Neutrophil (primary cell): ENCODE results near the gene RNF14.
A peak's percentile ranks its signal among the peaks of the same experiment; 100 is the strongest.
"Not testable (repeated sequence)": the region's sequence is repeated elsewhere in the genome, so short reads cannot be mapped to it uniquely, and the experiment has no call there.

Source experiments
- H3K27ac ChIP-seq: fragments of 200-600 bp; sonication (generic); 2 replicates; pipeline ENCODE4 v1.5.1; 2016; ENCODE audit warnings: mild to moderate bottlenecking, moderate library complexity
- H3K27me3 ChIP-seq: fragments of 200-600 bp; sonication (generic); 2 replicates; pipeline ENCODE4 v1.6.0; 2016; ENCODE audit warnings: mild to moderate bottlenecking
- H3K36me3 ChIP-seq: fragments of 200-600 bp; sonication (generic); 2 replicates; pipeline ENCODE4 v1.5.1; 2017
- H3K4me1 ChIP-seq, 2 experiments: fragments of 200-600 bp in 1 of 2; sonication (generic) in 1 of 2; 1 replicate in 1 of 2; 2 replicates in 1 of 2; pipeline versions ENCODE4 v1.5.1 to v1.6.1; 2013 to 2016; ENCODE audit warnings: low read depth in 1 of 2, low read length in 1 of 2, mild to moderate bottlenecking in 1 of 2, moderate library complexity in 1 of 2; ENCODE audit not compliant: control insufficient read depth in 1 of 2, insufficient read depth in 1 of 2
- H3K4me3 ChIP-seq, 2 experiments: fragments of 200-600 bp in 1 of 2; sonication (generic) in 1 of 2; 1 replicate in 1 of 2; 2 replicates in 1 of 2; pipeline ENCODE4 v1.5.1; 2013 to 2016; ENCODE audit warnings: low read depth in 1 of 2, low read length in 1 of 2, mild to moderate bottlenecking in 1 of 2, moderate library complexity in 1 of 2
- H3K9me3 ChIP-seq: fragments of 200-600 bp; sonication (generic); 2 replicates; pipeline ENCODE4 v1.5.1; 2016
- CTCF ChIP-seq: fragments of 200-600 bp; sonication (generic); IDR thresholded peaks from 2 replicates; pipeline ENCODE4 v1.5.1; 2016; ENCODE audit warnings: antibody characterized with exemption

Gene RNF14

DNA sequence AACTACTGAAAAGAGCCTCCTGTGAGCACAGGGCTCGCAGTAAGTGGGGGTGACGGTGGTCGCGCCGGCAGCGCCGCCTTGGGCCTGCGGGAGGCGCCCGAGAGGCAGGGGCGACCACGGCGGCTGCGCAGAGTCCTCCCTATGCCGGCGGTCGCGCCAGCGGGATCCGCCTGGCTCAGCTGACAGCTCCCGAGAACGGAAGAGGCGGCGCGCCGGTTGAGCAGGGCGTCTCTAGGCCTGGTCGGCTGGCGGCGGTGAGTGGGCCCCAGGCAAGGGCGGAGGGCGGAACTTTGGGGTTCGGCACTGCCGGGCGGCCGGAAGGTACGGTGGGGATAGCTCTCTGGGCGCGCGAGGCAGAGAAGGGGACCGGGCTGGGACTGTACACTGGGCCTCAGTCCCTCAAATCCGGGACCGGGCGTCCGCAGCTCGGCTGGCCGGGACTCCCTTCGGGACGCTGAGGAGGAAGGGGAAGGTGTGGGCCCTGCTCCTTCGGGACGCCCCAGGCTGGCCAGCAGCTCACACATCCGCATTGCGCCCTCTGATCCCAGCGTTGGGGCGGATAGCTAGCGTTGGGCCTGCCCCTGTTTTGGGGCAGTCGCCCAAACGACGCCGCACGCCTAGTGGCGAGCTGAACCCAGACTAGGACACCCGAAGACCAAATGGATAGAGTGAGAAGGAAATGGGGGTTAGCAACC lies at the start of gene RNF14:
Gene RNF14 (plus strand): TSS at position 192 of the 695 bp plus-strand sequence. CDS start 4,484 bp downstream, outside the sequence.
- Histone ChIP-seq H3K4me1 (peaks cover 22 to 24% of the 10 kb centered on the region in 2 experiments), H3K36me3 (peaks cover 14% of the 10 kb centered on the region), H3K27me3 (no peaks in the 10 kb centered on the region), H3K27ac (peak within 1 kb of the TSS; percentile 85), H3K9me3 (no peaks in the 10 kb centered on the region), H3K4me3 (peak within 1 kb of the TSS; percentile 67 to 75)
- peak; percentile 79 for TF ChIP-seq CTCF

GRCh38 chr5:141919218-141920119 lies 49.4 kb upstream of the RNF14 start:
- Histone ChIP-seq H3K27ac (no peak overlapping the region), H3K4me1 (peaks cover 10 to 16% of the 10 kb centered on the region in 2 experiments), H3K4me3 (no peak overlapping the region), H3K9me3 (no peaks in the 10 kb centered on the region), H3K27me3 (peaks cover 20% of the 10 kb centered on the region), H3K36me3 (no peaks in the 10 kb centered on the region)
- no peak for TF ChIP-seq CTCF

DNA sequence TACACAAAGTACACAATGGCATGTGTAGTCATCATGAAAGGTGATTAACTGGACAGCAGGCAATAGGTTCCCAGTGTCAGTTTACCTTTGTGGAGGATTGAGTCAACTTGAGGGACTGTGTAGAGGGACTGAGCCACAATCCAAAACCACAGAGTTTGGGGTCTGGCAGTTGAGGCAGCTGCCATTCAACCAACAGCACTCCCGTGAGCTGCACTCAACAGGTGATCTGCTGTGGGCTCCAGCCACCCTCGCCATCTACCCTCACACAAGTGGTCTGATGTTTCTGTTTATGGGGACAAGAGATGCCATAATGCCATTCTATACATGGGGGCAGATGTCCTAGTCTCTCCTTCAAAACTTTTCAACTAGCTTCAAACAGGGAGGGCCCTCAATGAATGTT lies 48.1 kb upstream of the RNF14 start:
- Histone ChIP-seq H3K4me3 (no peak overlapping the region), H3K36me3 (peaks cover 7% of the 10 kb centered on the region), H3K27ac (no peak overlapping the region), H3K9me3 (no peaks in the 10 kb centered on the region), H3K4me1 (peaks cover 13 to 20% of the 10 kb centered on the region in 2 experiments), H3K27me3 (peaks cover 20% of the 10 kb centered on the region)
- TF ChIP-seq CTCF = no peak

GRCh38 chr5:141922827-141923447 lies 46.0 kb upstream of the RNF14 start:
- Histone ChIP-seq H3K4me1 (peaks cover 21 to 30% of the 10 kb centered on the region in 2 experiments), H3K27ac (peak overlapping the region; percentile 98), H3K4me3 (peak overlapping the region; percentile 70 to 82), H3K36me3 (peaks cover 17% of the 10 kb centered on the region)
- H3K9me3 ChIP-seq, H3K27me3 ChIP-seq: not testable (repeated sequence)

GRCh38 chr5:141923448-141924313 lies 45.2 kb upstream of the RNF14 start, which contains the start of gene DELE1:
TSS of gene DELE1 (plus strand) at chr5:141923871. CDS start at chr5:141923942, 71 bp downstream.
- peaks cover 22% of the 10 kb centered on the region for H3K36me3 ChIP-seq
- peaks cover 29 to 37% of the 10 kb centered on the region in 2 experiments for H3K4me1 ChIP-seq
- no peaks in the 10 kb centered on the region for H3K9me3 ChIP-seq
- H3K4me3 ChIP-seq = peak within 1 kb of the TSS; percentile 70 to 82
- TF ChIP-seq CTCF = peak; percentile 73
- H3K27me3 ChIP-seq = no peaks in the 10 kb centered on the region
- H3K27ac ChIP-seq = peak within 1 kb of the TSS; percentile 98
